SK-MEL-5 (cell line): ENCODE data around the gene TRAPPC3L. TPM values are rescaled to one million over a fixed set of nuclear protein-coding genes. Genes with fewer than 3 reads are reported as not detected.
A peak's percentile ranks its signal among the peaks of the same experiment; 100 is the strongest.

ENCODE experiments used
- DNase-seq: peaks from one replicate; pipeline ENCODE4 v3.0.0-alpha.2; 2016; ENCODE audit warnings: low read depth, low spot score
- in situ Hi-C: cut with HindIII; loops from 2 replicates; pipeline ENCODE4 v1.10.0; 2016; ENCODE audit warnings: low sequenced_read_pairs, high pct_unique_total_duplicates, low pct_unique_long_range_greater_than_20kb
- polyA plus RNA-seq, 2 experiments: library from polyadenylated mRNA; depleted of rRNA; stranded (reverse); fragments of >200 nt; gene quantifications; 2 replicates each; pipeline ENCODE4 v1.2.3, GENCODE V29; 2015
- total RNA-seq: library from RNA; depleted of rRNA; stranded (reverse); fragments of >200 nt; shearing (Covaris generic); gene quantifications from 2 replicates; pipeline ENCODE4 v1.2.3, GENCODE V29; 2014; rRNA removed

TRAPPC3L gene
- 0.21 TPM in 1 of 2 replicates, not detected in the other for total RNA-seq
- polyA plus RNA-seq (2015; cell fraction: cytosol; rRNA removed): 0.13 TPM in 1 of 2 replicates, not detected in the other
- not detected in 2 replicates for polyA plus RNA-seq (2015; cell fraction: nucleus; rRNA removed)

- peak; percentile 45 for DNase-seq
- in situ Hi-C loops: no loop called here
Observed at GRCh38 chr6:116545651-116546050, at the start of gene TRAPPC3L. TRAPPC3L (minus strand) TSS chr6:116545684; CDS start chr6:116545514, 170 bp downstream.

GRCh38 chr6:116595247-116595646, 49.8 kb upstream of the TRAPPC3L start:
- DNase-seq: no peak
- in situ Hi-C loops: no loop called here

GRCh38 chr6:116586738-116587137, 41.3 kb upstream of the TRAPPC3L start:
- in situ Hi-C loops: no loop called here

GRCh38 chr6:116586276-116586675, 40.8 kb upstream of the TRAPPC3L start:
- DNase-seq: no peak
- in situ Hi-C loops: no loop called here

More at GRCh38 chr6:116586738-116587137, 41.3 kb upstream of the TRAPPC3L start:
- no peak for DNase-seq

GRCh38 chr6:116580198-116580597, 34.7 kb upstream of the TRAPPC3L start:
- peak; percentile 33 for DNase-seq
- in situ Hi-C loops: no loop called here

- in situ Hi-C loops: no loop called here
- no peak for DNase-seq
Observed at GRCh38 chr6:116579143-116579542, 33.7 kb upstream of the TRAPPC3L start.

GRCh38 chr6:116578335-116578734, 32.9 kb upstream of the TRAPPC3L start:
- in situ Hi-C loops: no loop called here

GRCh38 chr6:116577486-116577885, 32.0 kb upstream of the TRAPPC3L start:
- DNase-seq: no peak
- in situ Hi-C loops: no loop called here

More at GRCh38 chr6:116578335-116578734, 32.9 kb upstream of the TRAPPC3L start:
- DNase-seq: no peak

GRCh38 chr6:116575227-116575626, 29.7 kb upstream of the TRAPPC3L start:
- DNase-seq: no peak
- in situ Hi-C loops: no loop called here

GRCh38 chr6:116572162-116572561, 26.7 kb upstream of the TRAPPC3L start:
- peak; percentile 39 for DNase-seq
- in situ Hi-C loops: no loop called here

- DNase-seq: no peak
- in situ Hi-C loops: no loop called here
Observed at GRCh38 chr6:116571683-116572000, 26.2 kb upstream of the TRAPPC3L start.

- in situ Hi-C loops: no loop called here
- peak; percentile 98 for DNase-seq
Observed at GRCh38 chr6:116570856-116571682, 25.6 kb upstream of the TRAPPC3L start, which contains the start of gene RWDD1. RWDD1 (plus strand) TSS chr6:116571504; CDS start chr6:116571583, 79 bp downstream.

GRCh38 chr6:116568821-116569755, 23.6 kb upstream of the TRAPPC3L start:
- in situ Hi-C loops: no loop called here
- no peak for DNase-seq

- in situ Hi-C loops: no loop called here
Observed at GRCh38 chr6:116568111-116568510, 22.6 kb upstream of the TRAPPC3L start.

GRCh38 chr6:116564921-116565872, 19.7 kb upstream of the TRAPPC3L start:
- in situ Hi-C loops: no loop called here
- DNase-seq: no peak

More at GRCh38 chr6:116568111-116568510, 22.6 kb upstream of the TRAPPC3L start:
- DNase-seq: no peak

GRCh38 chr6:116564311-116564710, 18.8 kb upstream of the TRAPPC3L start:
- in situ Hi-C loops: no loop called here
- DNase-seq: no peak

GRCh38 chr6:116563830-116564229, 18.3 kb upstream of the TRAPPC3L start:
- in situ Hi-C loops: no loop called here
- no peak for DNase-seq
